AG09319 (cell line): ENCODE results near the gene PAK4.

Source experiments
- DNase-seq: peaks from one replicate; pipeline ENCODE4 v3.0.0-alpha.2; 2010; ENCODE audit warnings: low read depth; ENCODE audit errors: extremely low read depth
- CTCF ChIP-seq: IDR thresholded peaks from 2 replicates; pipeline ENCODE4 v1.5.1; 2011; ENCODE audit warnings: low read depth, mild to moderate bottlenecking, inconsistent platforms, low read length, moderate library complexity

PAK4 gene

GRCh38 chr19:39224910-39225309 is 99.3 kb downstream of the PAK4 start:
- no peak for DNase-seq
- no peak for TF ChIP-seq CTCF
